ENCODE results near the gene MYO1E.

MYO1E gene

DNA sequence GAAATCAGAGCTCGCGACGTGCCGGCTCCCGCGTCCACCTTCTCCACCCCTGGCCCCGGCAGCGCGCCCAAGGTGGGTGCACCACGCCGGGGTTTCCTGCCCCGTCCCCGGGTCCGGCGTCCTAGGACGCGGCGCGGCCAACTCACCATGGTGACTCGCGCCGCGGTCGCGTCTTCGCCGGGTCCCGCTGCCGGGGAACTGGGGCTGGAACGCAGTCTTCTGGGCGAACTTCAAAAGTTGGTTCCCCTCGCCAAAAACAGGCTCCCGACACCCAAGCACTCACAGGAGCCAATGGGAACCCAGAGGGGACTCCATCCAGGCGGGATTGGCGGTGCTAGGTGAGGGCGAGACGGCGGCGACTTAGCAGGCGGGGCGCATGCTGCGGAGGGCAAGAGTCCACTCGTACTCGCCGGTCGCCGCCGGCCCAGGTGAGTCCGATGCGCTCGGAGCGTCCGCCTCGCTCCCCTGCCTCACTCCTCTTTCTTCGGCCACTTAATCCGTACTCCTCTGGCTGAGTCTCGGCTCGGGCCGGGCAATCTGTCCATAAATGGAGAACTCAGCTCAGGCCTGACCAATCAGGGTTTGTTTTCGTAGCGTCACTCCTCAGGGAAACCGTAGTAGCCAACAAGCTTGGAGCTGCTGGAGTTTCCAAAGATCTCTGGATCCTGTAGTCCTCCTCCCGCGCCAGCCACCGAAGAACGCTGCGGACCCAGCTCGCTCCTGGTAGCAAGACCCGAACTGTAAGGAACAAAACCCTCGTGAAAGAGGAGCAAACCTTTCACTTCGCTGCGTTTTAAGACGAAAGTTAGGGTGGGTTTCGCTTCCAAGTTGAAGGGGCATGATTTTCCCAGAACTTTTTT is at the start of gene MYO1E:
MYO1E (minus strand) TSS at position 520 of the 860 bp plus-strand sequence; CDS start at position 149, 371 bp downstream.
- DNase-seq, result peak; percentile 93 to 97 (median 97)

DNA sequence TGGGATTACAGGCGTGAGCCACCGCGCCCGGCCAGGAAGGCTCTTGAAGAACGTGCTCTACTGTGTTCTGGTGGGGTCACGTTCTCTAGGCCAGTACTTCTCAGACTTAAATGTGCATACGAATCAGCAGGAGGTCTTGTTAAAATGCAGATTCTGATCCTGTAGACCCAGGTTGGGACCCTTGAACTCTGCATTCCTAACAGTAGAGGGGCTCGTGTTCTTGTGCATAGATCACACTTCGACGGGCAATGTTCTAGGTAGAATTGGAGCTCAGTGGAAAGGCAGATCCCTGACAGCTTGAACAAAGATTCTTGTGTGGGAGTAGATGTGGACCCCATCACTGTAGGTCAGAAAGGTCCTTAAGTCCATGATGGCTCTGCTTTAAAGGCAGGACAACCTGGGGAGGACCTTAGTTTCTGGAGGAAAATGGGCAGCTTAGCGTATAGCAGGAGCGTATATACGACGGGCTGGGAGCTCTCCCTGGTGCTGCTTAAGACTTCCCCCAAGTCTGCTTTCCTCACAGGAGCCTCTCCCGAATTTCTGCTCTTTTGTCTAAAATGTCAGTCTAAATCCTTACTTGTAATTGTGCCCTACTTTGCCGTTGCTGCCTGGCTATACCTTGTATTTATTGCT is 48.4 kb upstream of the MYO1E start:
- no peak for DNase-seq

DNA sequence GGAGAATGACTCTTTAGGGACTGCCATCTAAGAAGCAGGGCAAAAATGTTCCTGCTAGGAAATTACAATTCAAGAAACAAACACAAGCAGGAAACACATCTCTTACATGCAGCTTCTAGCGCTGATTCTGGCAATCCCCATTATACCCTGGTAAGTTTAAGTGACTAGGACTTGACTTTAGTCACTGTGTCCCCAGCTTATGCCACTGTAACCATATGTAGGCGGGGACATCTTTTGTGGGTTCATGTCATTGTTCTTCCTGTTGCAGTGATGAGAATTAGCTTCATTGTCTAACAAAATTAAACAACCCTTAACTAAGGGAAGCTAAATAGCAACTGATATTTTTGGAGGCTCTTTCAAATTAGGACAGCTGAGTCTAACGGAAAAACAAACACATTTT is 47.4 kb upstream of the MYO1E start:
- peak in 1 of 3 donors; percentile 59 for DNase-seq

DNA sequence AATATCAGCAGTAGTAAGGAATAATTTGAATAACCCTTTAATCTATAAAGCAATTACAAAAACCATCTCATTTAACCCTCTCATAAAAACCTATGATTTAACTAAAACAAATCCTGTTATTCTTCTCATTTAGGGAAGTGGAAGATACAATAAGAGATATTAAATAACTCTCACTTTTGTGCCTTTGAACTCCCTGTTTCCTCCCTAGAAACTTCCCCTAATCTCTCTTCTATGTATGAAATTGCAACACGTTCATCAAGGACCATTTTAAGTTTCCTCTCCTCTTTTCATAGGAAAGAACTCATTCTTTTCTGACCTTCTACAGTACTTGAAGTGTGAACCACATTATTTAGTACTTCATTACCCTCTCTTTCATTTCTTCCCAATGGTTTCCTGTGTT is 46.5 kb upstream of the MYO1E start:
- peak in 2 of 3 donors; percentile 49 to 54 for DNase-seq

DNA sequence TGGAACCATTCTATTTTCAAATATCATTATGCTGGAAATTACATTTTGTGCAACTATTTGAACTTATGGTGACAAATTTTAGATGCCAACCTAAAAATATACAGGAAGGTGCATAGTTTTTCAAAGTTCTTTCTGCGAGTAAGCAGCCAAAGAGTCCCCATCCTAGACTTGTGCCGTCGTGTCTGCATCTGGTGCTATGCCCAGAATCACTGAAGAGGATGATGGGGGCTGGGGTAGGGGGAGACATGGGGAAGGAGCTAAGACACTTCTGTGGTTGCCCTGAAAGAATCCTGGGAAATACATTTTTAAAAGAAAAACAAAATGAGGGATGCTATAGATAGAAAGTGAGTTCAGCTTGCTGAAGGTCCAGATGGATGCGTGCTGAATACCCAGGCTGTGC is 44.1 kb upstream of the MYO1E start:
- no peak for DNase-seq

DNA sequence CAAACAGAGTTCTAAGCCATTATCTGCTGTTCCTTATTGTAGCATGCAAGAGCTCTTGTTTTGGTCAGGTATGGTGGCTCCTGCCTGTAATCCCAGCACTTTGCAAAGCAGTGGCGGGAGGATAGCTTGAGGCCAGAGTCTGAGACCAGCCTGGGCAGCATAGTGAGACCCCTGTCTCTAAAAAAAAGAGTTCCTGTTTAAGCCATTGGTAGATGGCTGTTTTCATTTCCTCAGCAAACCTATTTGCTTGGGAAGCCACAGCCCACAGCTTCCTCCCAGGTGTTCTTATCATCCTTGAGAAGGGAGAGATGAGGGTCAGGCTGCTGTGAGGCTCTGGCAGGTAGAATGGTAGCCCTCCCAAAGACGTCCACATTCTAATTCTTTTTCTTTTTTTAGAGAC is 40.9 kb upstream of the MYO1E start:
- DNase-seq, result no peak

DNA sequence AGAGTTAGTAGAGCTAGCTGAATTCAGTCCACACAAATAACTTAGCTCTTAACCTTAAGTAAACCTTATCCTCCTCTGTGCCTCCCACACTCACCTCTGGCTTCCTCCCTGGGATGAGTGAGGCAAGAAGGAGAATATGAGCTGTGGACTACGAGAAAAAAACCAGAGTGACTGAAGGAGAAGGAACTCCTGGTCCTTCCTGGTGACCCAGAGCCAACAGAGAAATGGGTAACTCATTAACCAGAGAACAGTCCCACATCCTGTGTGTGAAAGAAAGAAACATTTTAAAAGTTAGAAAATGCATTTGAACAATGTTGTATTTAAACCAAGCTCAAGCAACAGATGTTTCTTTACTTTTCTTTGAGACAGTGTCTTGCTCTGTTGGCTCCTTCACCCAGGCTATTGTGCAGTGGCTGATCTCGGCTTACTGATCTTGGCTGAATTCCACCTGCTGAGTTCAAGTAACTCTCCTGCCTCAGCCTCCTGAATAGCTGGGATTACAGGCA is 37.8 kb upstream of the MYO1E start:
- DNase-seq, result peak; percentile 69 to 78 (median 73)

DNA sequence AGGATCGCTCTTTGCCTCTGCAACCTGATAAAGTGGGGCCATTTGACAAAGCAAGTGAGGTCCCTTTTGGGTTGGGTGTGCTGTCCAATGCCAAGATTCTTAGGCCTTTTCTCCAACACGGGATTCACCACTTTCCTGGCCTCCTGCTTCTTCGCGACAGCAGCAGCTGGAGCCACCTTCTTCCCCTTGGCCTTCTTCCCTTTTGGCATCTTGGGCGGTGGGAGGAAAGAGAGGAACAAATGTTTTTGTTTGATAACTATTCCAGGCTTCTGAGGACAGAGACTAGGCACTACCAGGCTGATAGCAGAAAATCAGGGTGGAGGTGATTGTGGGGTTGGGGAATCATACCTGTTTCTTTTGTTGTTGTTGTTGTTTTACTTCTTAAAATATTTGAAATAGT is 35.3 kb upstream of the MYO1E start:
- peak in 2 of 3 donors; percentile 34 to 42 for DNase-seq

DNA sequence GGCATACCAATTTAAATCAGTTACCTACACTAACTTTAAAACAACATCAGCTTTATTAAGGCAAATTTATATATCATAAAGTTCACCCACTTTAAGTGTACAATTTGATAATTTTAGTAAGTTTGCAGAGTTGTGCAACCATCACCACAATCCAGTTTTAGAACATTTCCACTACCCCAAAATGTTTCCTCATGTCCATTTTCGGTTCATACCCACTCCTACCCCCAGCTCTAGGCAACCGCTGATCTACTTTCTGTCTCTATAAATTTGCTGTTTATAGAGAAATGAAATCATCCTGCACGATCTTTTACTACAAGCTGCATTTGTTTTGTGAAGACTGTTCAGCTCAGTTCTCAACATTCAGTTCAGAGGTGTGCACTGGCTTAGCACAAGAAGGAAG is 33.8 kb upstream of the MYO1E start:
- peak; percentile 61 to 83 (median 62) for DNase-seq

DNA sequence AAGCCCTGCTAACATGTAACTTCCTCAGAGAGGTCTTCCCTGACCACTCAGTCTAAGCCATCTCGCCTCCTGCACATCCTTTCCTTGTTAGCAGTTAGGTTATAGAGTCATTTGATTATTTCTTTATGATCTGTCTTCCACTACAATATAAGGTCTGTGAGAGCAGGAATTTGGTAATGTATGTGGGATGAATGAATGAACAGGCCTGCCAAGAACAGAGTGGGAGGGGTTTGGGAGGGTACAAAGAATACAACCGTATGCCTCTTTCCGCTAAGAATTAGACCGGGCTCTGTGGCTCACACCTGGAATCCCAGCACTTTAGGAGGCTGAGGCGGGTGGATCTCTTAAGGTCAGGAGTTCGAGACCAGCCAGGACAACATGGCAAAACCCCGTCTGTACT is 32.4 kb upstream of the MYO1E start:
- DNase-seq, result peak in 1 of 3 donors; percentile 17

DNA sequence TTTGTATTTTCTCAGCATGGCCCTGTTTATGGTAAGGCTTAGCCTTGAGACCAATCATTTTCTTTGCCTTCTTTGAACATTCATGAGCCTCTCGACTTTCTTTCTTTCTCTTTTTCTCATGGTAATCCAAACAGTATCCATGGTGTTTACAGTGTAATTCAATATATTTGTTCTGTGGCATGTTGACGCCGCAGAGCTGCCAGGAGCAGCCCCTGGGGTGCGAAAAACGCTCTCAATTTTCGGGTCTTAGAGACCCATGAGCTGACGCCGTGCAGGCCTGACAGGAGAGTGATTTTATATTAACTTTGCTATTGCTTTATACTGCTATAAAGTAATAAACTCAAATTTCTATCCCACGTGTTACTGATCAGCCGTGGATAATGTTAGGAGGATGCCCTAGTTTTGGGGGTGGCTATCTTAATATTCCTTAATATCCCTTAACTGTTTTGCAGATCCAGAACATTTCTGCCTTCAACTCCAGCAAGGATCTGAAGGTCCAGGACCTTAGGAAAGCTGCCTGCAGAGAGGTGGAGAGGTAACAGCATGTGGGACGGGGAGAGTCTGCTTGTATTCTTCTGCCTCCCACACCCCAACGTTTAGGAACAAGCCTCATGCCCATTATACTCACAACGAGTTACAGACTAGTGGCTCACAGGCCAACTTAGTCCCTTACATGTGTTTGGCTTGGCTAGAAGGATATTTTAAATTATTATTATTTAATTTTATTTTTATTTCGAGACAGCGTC is 29.3 kb upstream of the MYO1E start:
- peak in 1 of 3 donors; percentile 15 for DNase-seq

DNA sequence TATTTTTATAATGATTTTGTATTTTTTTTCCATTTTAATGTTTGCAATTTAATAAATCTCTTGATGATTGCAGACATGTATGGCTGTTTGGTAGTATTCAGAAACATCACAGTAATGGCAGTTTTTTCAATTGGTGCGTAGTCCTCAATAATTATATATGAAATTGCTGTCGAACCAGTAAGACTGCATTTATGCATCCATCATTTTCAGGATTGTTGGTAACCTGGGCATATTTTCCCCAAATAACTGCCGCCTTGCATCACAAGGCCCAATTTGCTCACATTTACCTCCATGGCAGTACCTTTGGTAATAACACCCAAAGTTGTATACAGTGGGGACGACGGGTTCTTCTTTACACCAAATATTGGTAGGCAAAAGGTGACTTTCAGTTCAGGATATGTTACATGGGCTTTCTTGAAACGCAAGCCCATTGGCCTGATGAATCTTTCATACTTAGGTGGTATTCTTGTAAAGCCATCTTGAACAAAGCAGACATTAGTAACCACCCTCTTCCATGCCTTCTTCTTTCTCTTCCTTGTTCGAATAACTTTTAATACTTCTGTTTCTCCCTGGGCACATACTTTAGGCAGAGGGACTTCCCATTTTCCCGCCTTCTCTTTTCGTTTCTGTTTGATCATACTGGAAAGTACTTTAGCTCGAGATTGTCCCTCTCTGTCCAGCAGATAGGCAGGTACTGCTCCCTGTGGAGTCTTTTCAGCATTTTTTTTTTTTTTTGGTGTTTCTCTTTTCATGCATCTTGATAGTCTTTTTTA is 28.6 kb upstream of the MYO1E start:
- peak; percentile 70 to 88 (median 81) for DNase-seq

DNA sequence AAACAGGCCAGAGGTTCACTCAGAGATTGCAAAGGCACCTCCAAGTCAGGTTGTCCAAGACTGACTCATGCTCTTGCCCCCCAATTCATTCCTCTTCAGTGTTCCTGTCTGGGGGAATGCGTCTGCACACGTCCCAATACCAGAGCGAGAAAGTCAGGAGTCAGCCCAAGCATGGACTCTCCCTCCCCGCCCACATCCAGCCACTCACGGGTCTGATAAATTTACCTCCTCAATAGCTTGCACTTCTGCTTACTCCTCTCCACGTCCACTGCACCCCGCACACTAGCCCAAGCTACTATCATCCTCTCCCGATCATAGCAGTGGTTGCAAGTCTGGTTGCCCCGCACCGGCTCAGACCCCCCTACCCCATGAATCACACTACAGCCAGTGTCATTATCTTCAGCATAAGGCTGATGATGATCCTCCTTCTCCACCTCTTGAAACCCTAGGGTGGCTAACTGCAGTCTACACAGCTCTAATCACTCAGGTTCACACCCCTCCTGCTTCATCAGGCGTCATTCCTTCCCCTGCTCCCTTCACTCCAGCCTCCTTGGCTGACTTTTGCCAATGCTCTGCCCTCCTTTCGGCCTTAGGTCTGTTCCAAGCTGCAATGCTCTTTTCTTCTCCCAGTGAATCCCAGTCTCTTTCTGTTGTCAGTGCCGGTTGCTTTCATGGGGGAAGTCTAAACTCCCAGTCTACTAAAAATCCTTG is 27.6 kb upstream of the MYO1E start:
- peak; percentile 43 to 63 (median 44) for DNase-seq

DNA sequence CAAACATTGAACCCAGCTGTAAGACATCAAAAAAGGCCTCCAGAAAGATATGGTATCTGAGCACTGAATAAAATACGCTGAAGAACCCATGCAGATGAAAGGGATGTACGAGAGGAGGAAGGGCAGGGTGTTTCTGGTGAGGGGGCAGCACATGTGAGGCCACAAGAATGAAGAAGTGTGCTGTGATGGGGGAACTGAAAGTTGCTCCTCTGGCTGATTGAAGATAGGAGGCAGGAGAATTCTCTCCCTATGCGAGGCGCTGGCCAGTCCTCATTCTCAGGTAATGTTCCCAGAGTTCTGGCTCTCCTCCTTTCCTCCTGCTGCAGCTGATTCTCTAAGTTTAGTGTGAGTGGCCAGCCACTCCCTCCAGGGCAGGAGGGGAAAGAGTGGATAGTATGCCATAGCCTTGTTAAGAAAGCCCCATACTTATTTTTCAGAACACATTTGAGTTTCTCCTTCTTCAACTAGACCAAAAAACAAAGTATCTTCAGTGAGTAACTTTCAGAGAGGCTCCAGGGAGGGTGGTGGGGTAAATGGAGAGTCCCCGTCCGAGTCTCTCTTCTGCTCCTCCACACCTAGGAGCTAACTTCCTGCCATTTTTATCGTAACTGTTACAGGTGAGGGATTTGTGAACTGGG is 26.9 kb upstream of the MYO1E start:
- peak; percentile 77 to 81 (median 77) for DNase-seq

DNA sequence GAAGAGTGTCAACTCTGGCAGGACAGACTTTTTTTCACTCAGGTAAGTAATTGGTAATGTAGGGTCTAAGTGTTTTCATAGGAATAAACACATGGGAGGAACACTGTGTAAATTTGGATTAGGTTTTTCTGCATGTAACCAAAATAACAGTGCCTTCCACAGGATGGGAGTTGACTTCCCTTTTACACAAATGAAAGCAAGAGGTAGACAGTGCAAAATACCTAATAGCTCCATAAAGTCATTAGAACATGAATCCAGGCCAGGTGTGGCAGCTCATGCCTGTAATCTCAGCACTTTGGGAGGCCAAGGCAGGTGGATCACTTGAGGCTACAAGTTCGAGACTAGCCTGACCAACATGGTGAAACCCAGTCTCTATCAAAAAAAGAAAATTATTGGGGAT is 25.5 kb upstream of the MYO1E start:
- DNase-seq, result peak in 1 of 3 donors; percentile 17

DNA sequence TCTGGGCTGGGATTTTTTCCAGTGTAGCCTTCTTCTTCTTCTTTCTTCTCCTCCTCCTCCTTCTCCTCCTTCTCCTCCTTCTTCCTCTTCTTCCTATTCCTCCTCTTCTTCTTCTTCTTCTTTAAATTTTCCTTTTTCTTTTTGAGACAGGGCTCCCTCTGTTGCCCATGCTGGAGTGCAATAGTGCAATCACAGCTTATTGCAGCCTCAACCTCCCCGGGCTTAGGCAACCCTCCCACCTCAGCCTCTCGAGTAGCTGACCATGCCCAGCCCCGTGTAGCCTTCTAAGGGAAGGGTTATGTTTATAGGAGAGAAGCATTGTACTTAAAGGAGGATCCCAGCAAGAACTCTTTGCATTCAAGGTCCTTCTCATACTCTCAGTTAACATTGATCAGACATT is 24.0 kb upstream of the MYO1E start:
- DNase-seq, result peak in 2 of 3 donors; percentile 17 to 45

DNA sequence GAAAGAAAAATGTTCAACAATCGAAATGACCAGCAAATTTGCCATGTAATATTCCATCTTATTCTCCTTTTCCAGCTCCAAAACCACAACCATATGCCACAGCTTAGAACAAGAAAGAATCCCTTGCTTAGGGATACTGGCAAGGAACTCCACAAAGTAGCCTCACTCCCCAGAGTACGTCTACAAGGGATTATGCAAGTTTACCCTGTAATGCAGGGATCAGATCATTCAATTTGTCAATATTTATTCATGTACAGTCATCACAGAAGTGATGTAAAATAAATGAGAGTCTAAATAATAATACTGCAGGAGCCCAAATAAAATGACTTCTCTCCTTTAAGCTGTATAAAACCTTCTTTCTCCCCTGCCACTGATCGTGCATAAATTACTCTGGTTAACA is 23.5 kb upstream of the MYO1E start:
- DNase-seq, result peak in 1 of 3 donors; percentile 19

DNA sequence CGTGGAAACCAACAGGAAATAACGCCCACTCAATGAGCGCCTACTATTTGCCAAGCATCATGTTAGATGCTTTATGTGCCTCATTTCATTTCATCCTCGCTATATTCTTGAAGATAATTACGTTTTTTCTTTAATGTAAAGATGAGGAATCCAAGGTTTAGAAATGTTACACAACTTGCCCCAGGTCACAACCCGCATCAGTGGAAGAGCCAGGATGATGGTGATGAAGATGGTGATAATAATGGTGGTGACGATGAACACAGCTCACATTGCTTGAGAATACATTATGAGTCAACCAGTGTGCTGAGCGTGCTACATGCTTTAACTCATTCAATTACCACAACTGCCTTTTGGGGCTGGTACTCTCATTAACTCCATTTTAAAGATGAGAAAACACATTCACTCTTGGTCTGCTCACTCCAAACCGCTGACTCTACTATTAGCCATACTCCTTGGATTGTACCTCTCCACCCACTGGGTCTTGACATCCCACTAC is 21.5 kb upstream of the MYO1E start:
- peak in 1 of 3 donors; percentile 23 for DNase-seq

DNA sequence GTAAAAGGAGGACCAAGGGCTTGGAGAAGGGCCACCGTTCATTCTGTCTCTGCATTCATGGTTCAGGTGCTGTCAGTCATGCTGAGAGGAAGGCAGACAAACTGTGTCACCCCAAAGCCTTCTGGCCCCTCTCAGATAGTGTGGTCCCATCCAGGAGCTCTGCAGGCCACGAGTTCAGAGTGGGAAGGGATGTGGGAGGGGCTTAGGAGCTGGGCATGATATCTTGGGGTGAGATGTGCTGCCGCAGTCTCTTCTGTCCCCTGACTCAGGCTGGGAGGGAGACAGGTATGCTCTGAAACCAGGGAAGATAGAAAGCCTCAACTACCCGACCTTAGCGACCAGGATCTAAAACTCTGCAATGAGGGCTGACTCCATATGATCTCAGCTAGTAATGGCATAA is 19.6 kb upstream of the MYO1E start:
- no peak for DNase-seq

DNA sequence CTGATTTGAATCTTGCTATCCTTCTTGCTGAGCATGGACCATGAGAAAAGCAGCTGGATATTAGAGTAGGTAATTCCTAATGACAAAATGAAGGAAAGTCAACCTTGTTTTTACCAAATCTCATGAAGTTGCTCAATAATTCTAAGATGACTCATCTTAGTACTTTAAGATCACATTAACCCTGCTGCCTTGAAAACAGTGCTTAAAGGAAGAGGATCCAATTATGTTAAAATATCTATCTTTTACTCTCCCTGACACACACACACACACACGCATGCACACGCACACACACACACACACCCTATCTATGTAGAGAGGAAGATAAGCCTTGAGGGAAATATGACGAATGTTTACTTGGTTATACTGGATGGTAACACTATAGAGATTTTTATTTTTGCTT is 16.0 kb upstream of the MYO1E start:
- DNase-seq, result peak in 2 of 3 donors; percentile 75 to 78

Measured in suppressor macrophage treated with lipopolysaccharide for 1 hour (primary cell).